Measurements from ENCODE around the gene HNRNPUL1. TPM values are rescaled to one million over a fixed set of nuclear protein-coding genes. Genes with fewer than 3 reads are reported as not detected.
"Not testable (repeated sequence)": the region's sequence is repeated elsewhere in the genome, so short reads cannot be mapped to it uniquely, and the experiment has no call there.

The HNRNPUL1 gene
- 70.9 and 82.4 TPM in 2 replicates for total RNA-seq (2014; rRNA removed; shearing (Covaris generic))

DNA sequence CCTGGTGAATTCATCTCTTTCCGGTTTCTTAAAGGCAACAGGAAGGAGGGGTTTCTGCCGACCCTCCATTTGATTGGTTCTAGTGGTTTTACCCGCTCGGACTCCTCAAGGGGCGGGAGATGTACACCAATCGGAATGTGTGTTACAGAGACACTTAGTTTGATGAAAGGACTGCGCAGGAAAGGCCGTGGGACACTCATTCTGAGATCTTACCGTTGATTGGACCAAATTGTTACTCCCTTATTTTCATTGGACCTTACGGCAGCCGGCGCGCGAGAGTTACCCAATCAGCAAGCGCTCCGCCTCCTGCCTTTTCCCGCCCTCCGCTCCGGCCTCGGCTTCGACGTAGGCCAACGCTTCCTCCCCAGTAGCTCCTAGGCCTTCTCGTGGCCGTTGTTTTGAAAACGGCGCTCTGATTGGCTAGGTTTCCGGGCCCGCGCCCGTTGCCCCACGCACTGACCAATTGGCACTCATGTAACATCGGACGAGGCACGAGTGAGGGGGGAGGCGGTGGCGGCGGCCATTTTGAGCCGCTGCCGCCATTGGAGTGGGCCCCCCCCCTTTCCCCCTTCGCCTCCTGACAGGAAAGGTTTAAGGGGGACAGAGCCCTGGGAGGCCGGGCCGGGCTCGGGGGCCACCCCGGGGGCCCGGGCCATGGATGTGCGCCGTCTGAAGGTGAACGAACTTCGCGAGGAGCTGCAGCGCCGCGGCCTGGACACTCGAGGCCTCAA is at the start of gene HNRNPUL1:
HNRNPUL1 (plus strand) TSS at position 523 of the 731 bp plus-strand sequence; CDS start at position 655, 132 bp downstream.
- peak; percentile 100 for DNase-seq (ENCODE audit: low spot score)

DNA sequence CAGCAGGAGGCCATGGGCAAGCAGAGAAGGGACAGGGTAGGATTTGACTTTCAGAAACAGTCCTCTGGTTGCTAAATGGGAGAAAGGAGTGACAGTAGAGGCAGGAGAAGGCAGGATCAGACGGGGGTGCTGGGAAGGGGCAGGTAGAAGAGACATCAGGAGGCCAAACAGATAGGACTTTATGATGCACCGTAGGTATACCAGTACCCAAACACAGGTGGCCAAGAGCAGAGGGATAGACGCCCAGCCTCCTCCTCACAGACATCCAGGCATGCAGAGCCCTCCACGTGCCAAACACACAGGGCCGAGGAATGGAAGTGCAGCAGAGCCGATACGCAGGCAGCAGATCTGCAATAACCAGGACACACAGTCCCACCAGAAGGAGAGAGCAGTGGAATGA is 46.4 kb upstream of the HNRNPUL1 start:
- DNase-seq (ENCODE audit: low spot score) = no peak

DNA sequence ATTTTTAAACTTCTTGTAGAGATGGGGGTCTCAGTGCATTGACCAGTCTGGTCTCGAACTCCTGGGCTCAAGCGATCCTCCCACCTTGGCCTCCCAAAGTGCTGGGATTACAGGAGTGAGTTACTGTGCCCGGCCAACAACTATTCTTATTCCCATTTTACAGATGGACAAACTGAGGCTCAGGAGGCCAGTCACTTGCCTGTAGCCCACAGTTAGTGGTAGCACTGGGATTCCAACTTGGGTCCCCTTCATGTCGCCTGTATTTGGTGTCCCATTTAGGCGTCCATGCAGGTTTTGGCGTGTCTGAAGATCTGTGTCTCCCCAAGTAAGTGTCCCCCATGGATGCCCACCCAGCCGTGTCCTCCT is 45.9 kb upstream of the HNRNPUL1 start:
- no peak for DNase-seq (ENCODE audit: low spot score)

DNA sequence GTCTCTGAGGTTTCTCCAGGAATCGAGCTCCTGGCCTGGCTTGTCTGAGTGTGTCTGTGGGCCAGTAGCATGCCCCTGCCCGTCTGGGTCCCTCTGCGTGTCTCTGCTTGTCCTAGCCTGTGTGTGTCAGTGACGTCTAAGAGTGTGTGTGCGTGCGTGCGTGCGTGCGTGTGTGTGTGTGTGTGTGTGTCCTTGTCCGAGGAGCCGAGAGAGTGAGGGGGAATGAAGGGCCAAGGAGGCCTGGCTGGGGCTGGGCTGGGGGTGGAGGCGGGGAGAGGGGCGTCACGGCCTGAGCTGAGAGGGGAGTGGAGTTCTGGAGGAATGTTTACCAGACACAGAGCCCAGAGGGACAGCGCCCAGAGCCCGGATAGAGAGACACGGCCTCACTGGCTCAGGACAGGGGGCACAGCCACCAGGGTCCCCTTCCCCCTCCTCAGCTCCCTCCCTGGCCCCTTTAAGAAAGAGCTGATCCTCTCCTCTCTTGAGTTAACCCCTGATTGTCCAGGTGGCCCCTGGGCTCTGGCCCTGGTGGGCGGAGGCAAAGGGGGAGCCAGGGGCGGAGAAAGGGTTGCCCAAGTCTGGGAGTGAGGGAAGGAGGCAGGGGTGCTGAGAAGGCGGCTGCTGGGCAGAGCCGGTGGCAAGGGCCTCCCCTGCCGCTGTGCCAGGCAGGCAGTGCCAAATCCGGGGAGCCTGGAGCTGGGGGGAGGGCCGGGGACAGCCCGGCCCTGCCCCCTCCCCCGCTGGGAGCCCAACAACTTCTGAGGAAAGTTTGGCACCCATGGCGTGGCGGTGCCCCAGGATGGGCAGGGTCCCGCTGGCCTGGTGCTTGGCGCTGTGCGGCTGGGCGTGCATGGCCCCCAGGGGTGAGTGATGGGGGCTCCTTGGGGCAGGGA is 45.3 kb upstream of the HNRNPUL1 start, which contains the start of gene AXL:
AXL (plus strand) TSS at position 609 of the 893 bp plus-strand sequence; CDS start at position 779, 170 bp downstream.
- peak; percentile 69 for DNase-seq (ENCODE audit: low spot score)

DNA sequence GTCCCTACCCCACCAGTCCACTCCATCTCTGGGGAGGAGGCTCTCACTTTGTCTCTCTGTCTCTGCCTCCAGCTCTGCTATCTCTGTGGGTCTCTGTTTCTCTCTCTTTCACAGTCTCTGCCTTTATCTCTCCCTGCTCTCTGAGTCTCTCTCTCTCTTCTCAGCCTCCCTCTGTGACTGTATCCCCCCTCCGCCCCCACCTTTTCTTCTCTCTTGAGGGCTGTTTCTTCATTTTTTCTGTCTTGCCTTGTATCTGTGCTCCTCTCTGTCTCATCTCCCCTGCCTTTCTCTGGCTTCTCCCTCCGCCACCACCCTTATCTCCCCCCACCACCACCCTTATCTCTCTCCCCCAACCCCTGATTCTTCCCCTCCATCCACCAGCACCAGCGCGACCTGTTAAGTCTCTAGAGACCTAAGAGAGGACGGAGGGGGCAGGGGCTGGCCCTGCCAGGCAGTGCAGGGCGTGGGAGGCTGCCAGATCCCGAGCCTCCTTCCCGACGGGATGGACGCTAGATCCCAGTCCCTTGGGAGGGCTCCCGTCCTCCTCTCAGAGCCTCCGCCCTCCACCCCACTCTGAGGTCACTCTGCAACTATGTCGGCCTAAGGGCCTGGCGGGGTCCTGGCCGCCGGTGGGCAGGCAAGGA is 44.1 kb upstream of the HNRNPUL1 start:
- DNase-seq (ENCODE audit: low spot score) = peak; percentile 25

DNA sequence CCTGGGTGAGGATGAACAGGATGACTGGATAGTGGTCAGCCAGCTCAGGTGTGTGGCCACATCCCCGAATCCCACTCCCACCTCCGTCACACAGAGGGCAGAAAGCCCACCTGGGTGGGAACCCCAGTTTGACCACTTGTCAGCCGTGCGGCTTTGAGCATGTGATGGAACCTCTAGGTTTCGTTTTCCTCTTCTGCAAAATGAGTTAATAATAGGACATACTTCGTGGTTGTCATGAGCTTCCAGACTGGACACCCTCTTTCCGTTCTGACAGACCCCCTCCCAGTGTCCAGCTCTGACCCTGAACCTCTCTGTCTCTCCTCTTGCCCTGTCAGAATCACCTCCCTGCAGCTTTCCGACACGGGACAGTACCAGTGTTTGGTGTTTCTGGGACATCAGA is 43.4 kb upstream of the HNRNPUL1 start:
- DNase-seq (ENCODE audit: low spot score) = no peak

DNA sequence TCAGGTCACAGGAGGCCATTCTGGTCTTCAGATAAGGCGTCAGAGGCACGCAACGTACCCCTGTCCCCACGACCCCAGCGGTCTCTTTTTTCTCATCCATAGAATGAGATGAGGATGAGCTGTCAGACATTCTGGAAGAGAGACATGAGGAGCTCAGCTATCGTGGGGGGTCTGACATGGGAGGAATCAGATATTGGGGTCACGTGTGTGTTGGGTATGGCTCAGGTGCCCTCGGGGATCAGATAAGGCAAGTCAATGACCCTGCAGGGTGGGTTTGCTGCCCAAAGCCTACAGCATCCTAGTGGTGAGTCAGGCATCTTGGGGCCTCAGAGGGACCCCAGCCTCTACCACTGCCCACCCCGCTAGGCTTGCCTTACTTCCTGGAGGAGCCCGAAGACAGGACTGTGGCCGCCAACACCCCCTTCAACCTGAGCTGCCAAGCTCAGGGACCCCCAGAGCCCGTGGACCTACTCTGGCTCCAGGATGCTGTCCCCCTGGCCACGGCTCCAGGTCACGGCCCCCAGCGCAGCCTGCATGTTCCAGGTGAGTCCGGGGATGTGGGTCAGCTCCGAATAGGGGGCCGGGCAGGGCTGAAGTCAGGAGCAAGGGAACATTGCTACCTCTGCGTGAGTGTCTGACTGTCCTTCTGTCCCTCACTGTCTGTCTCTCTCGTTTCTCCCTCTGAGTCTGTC is 42.5 kb upstream of the HNRNPUL1 start:
- DNase-seq (ENCODE audit: low spot score) = no peak

DNA sequence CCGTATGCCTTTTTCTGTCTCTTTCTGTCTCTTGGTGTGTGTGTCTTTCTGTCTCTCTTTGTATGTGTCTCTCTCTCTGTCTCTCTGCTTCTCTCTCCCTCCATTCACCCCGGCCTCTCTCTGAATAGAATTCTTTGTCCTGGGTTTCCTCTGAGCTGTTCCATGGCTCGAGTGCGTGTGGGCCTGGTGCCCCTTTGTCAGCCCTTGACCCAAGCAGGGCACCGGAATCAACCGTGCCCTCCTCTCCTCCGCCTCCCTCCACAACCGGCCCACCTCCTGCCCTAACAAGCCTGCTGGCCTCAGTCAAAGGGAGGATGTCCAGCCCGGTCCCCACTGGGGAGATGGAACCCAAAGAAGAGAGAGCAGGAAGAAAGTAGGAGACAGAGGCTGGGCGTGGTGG is 41.9 kb upstream of the HNRNPUL1 start:
- DNase-seq (ENCODE audit: low spot score) = no peak

DNA sequence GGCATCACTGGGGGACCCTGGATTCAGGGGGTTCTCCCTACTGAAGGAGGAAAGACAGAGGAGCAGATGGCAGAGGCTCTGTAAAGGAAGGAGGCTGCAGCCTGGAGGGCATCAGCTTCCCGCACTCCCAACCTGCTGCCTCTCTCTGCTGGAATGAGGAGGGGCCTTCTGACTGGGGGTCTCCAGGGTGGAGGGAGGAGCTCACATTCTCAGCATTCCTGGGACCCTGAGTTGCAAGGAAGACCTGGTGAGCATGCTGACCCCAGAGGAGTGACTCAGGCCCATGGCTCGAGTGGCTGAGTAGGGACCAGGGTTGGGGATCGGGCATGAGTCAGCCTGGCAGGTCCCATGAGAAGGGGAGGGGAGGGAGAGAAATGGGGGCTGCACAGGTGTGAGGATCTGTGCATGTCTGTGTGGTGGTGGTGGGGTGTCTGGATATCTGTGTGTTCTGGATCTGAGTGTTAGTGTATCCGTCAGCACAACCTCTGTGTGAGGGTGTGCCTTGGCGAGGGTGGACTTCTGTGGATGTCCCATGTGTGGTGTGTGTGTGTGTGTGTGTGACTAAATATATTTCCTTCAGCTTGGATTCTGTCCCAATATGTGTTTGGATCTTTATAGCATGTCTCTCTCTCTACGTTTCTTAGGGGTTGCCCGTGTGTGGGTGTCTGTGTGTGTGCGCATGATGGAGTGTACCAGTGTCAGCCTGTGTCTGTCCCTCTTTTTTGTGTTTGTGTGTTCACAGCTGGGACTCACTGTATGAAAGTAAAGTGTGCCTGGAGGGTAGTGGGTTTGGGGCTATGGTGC is 40.5 kb upstream of the HNRNPUL1 start:
- peak; percentile 65 for DNase-seq (ENCODE audit: low spot score)

DNA sequence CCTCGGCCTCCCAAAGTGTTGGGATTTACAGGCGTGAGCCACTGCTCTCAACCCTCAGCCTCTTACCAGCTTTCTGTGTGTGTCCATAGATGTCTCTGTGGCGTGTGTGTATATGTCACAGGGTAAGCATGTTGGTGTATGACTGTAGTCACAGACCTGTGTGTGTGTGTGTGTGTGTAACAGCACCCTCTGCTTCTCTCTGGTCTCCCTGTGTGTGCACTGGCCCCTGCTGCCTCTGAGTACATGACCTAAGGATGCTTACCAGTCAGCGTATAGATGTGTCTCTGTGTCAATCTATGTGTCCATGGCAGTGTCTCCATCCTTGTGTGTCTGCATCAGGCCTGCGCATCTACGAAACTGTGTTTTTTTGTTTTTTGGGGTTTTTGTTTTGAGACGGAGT is 39.5 kb upstream of the HNRNPUL1 start:
- no peak for DNase-seq (ENCODE audit: low spot score)

DNA sequence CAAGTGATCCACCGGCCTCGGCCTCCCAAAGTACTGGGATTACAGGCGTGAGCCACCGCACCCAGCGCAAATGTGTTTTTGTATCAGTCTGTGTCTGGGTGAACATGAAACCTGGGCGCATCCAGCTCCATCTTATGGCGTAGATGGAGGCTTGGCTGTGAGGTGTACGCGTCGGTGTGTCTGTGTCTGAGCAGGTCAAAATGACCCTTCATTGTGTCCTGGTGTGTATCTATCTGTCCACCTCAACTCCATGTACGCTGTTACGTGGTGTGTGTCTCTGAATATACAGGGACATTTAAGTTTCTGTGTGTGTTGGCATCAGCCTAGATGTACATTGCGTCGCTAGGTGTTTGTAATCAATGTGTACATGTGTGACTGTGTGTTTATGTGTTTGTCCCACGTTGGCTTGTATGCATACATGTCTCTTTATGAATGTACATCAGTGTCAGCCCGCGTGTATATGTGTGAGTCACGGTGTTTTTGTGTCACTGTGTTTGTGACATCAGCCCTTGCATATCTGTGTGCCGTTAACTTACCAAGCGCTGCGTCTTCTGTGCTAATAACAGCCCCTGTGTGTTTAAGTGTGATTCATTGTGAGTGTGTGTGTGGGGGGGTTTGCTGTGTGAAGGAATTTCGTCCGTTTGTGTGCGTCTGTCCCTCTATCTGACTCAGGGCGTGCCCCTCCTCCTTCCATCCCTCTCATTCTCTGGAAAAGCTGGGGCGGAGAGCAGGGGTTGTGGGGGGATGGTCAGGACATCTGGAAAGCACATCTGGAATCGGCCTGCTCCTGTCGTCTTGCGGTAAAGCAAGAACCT is 38.7 kb upstream of the HNRNPUL1 start:
- DNase-seq (ENCODE audit: low spot score) = peak; percentile 98

DNA sequence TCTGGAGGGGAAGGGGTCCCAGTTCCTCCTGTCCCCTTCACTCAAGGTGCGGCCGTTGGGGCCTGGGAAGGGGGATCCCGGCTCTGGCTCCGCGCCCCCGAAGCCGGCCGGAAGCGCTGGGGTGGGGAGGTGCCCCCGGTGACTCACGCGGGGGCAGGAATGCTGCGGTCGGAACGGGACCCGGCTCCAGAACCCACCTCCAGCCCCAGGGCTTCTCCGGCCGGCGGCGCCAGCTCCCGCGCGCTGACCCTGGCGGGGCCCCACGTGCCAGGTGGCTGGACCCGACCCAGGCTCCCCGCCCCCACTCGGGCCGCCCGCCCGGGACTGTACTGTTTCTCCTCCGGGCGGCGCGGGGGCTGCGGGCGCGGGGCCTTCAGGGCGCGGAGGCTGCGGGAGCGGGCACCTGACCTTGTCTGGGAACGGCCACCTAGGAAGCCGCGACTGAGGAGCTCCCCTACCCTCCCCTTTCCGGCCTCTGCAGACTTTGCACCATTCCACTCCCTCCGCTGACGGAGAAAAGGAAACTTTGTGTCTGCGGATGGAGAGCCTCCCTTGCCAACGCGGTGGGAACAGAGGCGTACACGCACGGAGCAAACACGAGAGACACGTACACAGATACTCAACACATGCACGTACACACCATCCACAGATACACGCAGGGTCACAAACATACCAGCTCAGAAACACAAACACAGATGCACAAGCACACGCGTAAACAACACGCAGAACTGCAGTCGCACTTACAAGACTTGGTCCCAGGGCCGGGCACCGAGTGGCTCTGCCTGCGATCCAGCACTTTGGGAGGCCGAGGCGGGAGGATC is 37.9 kb upstream of the HNRNPUL1 start:
- peak; percentile 81 for DNase-seq (ENCODE audit: low spot score)

DNA sequence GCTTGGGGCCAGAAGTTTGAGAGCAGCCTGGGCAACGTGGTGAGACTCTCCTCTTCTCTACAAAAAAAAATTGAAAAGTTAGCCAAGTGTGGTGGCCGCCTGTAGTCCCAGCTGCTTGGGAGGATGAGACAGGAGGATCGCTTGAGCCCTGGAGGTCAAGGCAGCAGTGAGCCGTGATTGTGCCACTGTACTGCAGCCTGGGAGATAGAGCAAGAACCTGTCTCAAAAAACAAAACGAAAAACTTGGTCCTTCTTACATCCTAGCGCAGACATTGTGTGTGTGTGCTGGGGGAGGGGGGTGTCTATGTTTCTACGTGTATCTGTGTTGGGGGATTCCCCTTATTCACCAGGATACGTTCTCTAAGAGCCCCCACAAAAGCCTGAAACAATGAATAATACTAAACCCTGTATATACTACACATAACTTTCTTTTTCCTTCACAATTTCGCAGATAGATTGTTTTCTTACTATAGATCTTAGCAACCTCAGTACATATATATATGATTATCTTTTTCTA is 37.2 kb upstream of the HNRNPUL1 start:
- no peak for DNase-seq (ENCODE audit: low spot score)

DNA sequence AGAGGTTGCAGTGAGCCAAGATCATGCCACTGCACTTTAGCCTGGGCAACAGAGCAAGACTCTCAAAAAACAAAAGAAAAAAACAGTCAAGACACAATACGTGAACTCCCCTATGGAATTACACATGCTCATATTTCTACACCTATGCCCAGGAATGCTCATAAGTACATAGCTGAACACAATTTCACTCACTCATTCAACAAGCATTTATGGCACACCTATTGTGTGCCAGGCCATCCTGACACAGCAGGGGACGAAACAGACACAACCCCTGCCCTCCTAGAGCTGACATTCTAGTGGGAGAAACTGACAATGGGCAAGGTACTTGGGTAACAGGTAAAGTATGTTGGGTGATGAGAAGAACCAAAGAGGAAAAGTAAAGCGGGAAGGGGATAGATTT is 35.7 kb upstream of the HNRNPUL1 start:
- DNase-seq (ENCODE audit: low spot score) = no peak

DNA sequence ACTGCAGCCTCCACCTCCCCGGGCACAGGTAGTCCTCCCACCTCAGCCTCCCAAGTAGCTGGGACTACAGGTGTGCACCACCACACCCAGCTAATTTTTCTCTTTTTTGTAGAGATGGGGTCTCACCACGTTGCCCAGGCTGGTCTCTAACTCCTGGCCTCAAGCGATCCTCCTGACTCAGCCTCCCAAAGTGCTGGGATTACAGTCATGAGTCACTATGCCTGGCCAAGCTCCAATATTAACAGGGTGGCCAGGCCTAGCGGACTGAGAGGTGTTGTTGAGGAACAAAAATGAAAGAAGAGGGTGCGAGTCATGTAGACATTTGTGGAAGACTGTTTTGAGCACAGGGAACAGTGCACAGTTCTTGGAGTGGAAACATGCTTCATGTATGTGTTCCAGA is 34.8 kb upstream of the HNRNPUL1 start:
- not testable (repeated sequence) for DNase-seq (ENCODE audit: low spot score)

DNA sequence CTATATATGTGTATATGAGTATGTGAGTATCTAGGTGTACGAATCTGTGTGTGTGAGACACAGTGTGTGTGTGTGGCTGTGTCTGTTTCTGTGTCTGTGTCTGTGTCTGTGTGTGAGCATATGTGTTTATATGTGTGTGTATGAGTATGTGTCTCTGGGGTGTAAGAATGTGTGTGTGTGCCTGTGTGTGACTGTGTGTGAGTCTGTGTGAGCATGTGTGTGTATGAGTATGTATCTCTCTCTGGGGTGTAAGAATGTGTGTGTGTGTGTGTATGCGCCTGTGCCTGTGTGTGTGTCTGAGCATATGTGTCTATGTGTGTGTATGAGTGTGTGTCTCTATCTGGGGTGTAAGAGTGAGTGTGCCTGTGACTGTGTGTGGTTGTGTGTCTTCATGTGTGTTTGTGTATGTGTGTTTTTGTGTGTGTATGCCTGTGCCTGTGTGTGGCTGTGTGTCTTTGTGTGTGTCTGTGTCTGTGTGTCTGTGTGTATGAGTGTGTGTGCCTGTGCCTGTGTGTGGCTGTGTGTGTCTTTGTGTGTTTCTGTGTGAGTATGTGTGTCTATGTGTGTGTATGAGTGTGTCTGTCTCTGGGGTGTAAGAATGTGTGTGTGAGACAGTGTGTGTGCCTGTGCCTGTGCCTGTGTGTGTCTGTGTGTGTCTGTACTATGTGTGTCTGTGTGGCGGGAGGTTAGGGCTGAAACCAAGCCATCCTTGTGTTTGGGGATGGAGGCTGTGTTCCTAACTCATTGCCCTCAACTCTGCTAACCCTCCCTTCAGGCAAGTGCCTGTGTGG is 33.9 kb upstream of the HNRNPUL1 start:
- no peak for DNase-seq (ENCODE audit: low spot score)

DNA sequence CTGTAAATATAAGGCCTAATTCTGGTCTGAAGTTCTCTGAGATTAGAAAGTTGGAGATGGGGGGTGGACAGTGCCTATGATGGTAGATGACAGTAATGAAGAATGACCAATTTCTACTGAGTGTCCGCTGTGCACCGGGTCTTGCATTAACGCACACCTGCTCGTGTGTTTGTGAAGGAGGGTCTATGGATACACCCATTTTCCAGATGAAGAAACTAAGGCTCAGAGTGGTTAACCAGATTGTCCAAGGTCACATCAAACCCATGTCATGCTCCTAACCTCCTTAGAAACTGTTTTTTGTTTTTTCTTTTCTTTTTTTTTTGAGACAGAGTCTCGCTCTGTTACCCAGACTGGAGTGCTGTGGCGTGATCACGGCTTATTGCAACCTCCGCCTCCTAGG is 31.5 kb upstream of the HNRNPUL1 start:
- DNase-seq (ENCODE audit: low spot score) = no peak

DNA sequence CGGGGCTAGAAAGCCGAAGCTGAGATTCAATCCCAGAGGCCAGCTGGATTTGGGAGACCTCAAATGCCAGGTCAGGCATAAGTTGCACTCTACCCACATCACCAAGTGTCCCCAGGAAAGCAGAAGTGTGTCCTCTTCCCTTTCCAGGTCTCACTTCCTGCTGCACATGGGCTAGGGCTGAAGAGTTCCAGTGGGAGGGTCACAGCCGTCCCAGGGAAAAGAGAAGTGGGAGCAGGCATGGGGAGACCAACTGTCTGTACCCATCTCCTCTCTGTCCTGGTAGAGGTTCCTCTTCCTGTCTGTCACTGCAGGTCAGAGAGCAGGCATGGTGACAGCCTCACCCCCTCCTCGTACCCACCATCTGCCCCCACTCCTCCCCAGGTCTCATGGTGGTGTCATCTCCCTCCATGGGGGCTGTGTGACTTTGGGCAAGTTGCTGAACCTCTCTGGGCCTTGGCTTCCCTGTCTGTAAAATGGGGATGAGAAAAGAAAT is 30.4 kb upstream of the HNRNPUL1 start:
- DNase-seq (ENCODE audit: low spot score) = no peak

All from H4 (cell line).